CD8-positive, alpha-beta memory T cell (primary cell): Measurements from ENCODE around the gene HLCS. TPM values are rescaled to one million over a fixed set of nuclear protein-coding genes. Genes with fewer than 3 reads are reported as not detected.

ENCODE experiments used
- CTCF ChIA-PET: fragments of 350-600 bp; sonication (Branson Sonifier 250); formaldehyde crosslinking; loops from one replicate; lab custom pipeline; 2021; ENCODE audit warnings: antibody characterized with exemption; lab: Charles Lee
- POLR2A ChIA-PET: fragments of 350-600 bp; sonication (Branson Sonifier 250); formaldehyde crosslinking; loops from one replicate; lab custom pipeline; 2021; ENCODE audit warnings: antibody characterized with exemption; lab: Charles Lee
- DNase-seq, 5 donors: peaks; one replicate each; pipeline versions ENCODE4 v3.0.0 to v3.0.0-alpha.2; 2020 to 2022; ENCODE audit warnings: mixed read lengths in 1 of 5
- H3K27ac ChIP-seq: one replicate; pipeline ENCODE4 v1.7.0; 2013; ENCODE audit warnings: low read depth, mild to moderate bottlenecking, low read length, moderate library complexity
- H3K27me3 ChIP-seq: 2 replicates; pipeline ENCODE4 v1.7.0; 2013; ENCODE audit warnings: low read length, mild to moderate bottlenecking; ENCODE audit not compliant: insufficient read depth, poor library complexity, severe bottlenecking
- H3K36me3 ChIP-seq: 2 replicates; pipeline ENCODE4 v1.7.0; 2013; ENCODE audit warnings: mild to moderate bottlenecking, low read length, moderate library complexity; ENCODE audit not compliant: insufficient read depth
- H3K4me1 ChIP-seq: 2 replicates; pipeline ENCODE4 v1.7.0; 2013; ENCODE audit warnings: mild to moderate bottlenecking, low read length, moderate library complexity; ENCODE audit not compliant: insufficient read depth
- H3K4me3 ChIP-seq: 2 replicates; pipeline ENCODE4 v1.7.0; 2013; ENCODE audit warnings: mild to moderate bottlenecking, low read length
- H3K9me3 ChIP-seq: 2 replicates; pipeline ENCODE4 v1.7.0; 2013; ENCODE audit warnings: mild to moderate bottlenecking, low read length
- H3K27ac Mint-ChIP-seq, 8 donors: one replicate each; pipeline ENCODE4 v1.8.0; 2020 to 2021; ENCODE audit warnings: mixed read lengths in 8 of 8, mild to moderate bottlenecking in 6 of 8, inconsistent platforms in 3 of 8, moderate library complexity in 3 of 8
- H3K27me3 Mint-ChIP-seq, 2 donors: one replicate each; pipeline ENCODE4 v1.8.0; 2020 to 2021; ENCODE audit warnings: mixed read lengths in 2 of 2, mild to moderate bottlenecking in 1 of 2, moderate library complexity in 1 of 2
- H3K36me3 Mint-ChIP-seq, 3 donors: one replicate each; pipeline ENCODE4 v1.8.0; 2020 to 2021; ENCODE audit warnings: mixed read lengths in 3 of 3, inconsistent platforms in 1 of 3, mild to moderate bottlenecking in 1 of 3
- H3K4me1 Mint-ChIP-seq, 3 donors: one replicate each; pipeline ENCODE4 v1.8.0; 2020 to 2021; ENCODE audit warnings: mixed read lengths in 3 of 3, inconsistent platforms in 1 of 3, mild to moderate bottlenecking in 1 of 3
- H3K4me3 Mint-ChIP-seq, 7 donors: one replicate each; pipeline ENCODE4 v1.8.0; 2020 to 2021; ENCODE audit warnings: mixed read lengths in 7 of 7, mild to moderate bottlenecking in 6 of 7, moderate library complexity in 4 of 7, inconsistent platforms in 2 of 7
- H3K9me3 Mint-ChIP-seq, 5 donors: one replicate each; pipeline ENCODE4 v1.8.0; 2020 to 2022; ENCODE audit warnings: mixed read lengths in 5 of 5, mild to moderate bottlenecking in 3 of 5, moderate library complexity in 2 of 5, inconsistent platforms in 1 of 5
- polyA plus RNA-seq: library from polyadenylated mRNA; unstranded; fragments of 300-500 nt; fragmentation: Illumina TruSeq; gene quantifications from one replicate; pipeline ENCODE4 v1.2.3, GENCODE V29; 2021
- total RNA-seq, 2 experiments: library from RNA; stranded (reverse); gene quantifications; one replicate each; pipeline ENCODE4 v1.2.3, GENCODE V29; 2021

Gene HLCS
- total and polyA plus RNA-seq, 3 experiments from 2014 or later: 12.7 to 14.7 (median 13.4) TPM

GRCh38 chr21:36973986-36974850, 7.7 kb upstream of the HLCS start:
- Mint-ChIP-seq H3K27me3 (no peaks in the 10 kb centered on the region), H3K36me3 (no peaks in the 10 kb centered on the region), H3K4me3 (no peak overlapping the region), H3K4me1 (peaks cover 7 to 15% (median 10%) of the 10 kb centered on the region in 3 donors), H3K9me3 (no peaks in the 10 kb centered on the region), H3K27ac (peak overlapping the region in 1 of 8 donors; percentile 48)
- no peaks in the 10 kb centered on the region for H3K4me1 ChIP-seq
- peak overlapping the region; percentile 46 for H3K27ac ChIP-seq
- DNase-seq: no peak
- ChIA-PET CTCF (interaction anchor here (2.5 kb wide), 1 partner anchor 16 kb away, joined by 12 read pairs; no protein-coding TSS in a partner anchor), POLR2A (no interaction called here)
- H3K4me3 ChIP-seq: no peak overlapping the region
- H3K27me3 ChIP-seq: no peaks in the 10 kb centered on the region
- H3K9me3 ChIP-seq: no peaks in the 10 kb centered on the region
- H3K36me3 ChIP-seq: no peaks in the 10 kb centered on the region

GRCh38 chr21:36968976-36969375, 2.5 kb upstream of the HLCS start:
- Histone ChIP-seq H3K4me1 (peaks cover 7% of the 10 kb centered on the region), H3K4me3 (no peak overlapping the region), H3K27ac (no peak overlapping the region), H3K27me3 (no peaks in the 10 kb centered on the region), H3K36me3 (no peaks in the 10 kb centered on the region), H3K9me3 (no peaks in the 10 kb centered on the region)
- H3K4me3 Mint-ChIP-seq: peak overlapping the region in 2 of 7 donors; percentile 19 to 23
- H3K9me3 Mint-ChIP-seq: no peaks in the 10 kb centered on the region
- H3K4me1 Mint-ChIP-seq: peaks cover 13 to 22% (median 22%) of the 10 kb centered on the region in 3 donors
- no peaks in the 10 kb centered on the region for H3K27me3 Mint-ChIP-seq
- H3K27ac Mint-ChIP-seq: peak overlapping the region in 3 of 8 donors; percentile 32 to 76 (median 43)
- DNase-seq: no peak
- CTCF ChIA-PET: interaction anchor here (1.2 kb wide), 1 partner anchor 20 kb away, joined by 3 read pairs; no protein-coding TSS in a partner anchor
- POLR2A ChIA-PET: no interaction called here
- H3K36me3 Mint-ChIP-seq: peaks cover 0 to 2% (median 0%) of the 10 kb centered on the region in 3 donors

GRCh38 chr21:36968414-36968813, 1.9 kb upstream of the HLCS start:
- CTCF ChIA-PET: interaction anchor here (1.2 kb wide), 1 partner anchor 21 kb away, joined by 3 read pairs; no protein-coding TSS in a partner anchor
- no peaks in the 10 kb centered on the region for H3K27me3 ChIP-seq
- H3K36me3 ChIP-seq: no peaks in the 10 kb centered on the region
- POLR2A ChIA-PET: no interaction called here
- H3K4me1 ChIP-seq: peaks cover 7% of the 10 kb centered on the region
- no peak for DNase-seq
- H3K27ac ChIP-seq: no peak overlapping the region
- peaks cover 13 to 22% (median 22%) of the 10 kb centered on the region in 3 donors for H3K4me1 Mint-ChIP-seq
- H3K9me3 Mint-ChIP-seq: no peaks in the 10 kb centered on the region
- H3K4me3 ChIP-seq: no peak overlapping the region
- H3K9me3 ChIP-seq: no peaks in the 10 kb centered on the region
- peak overlapping the region in 5 of 7 donors; percentile 35 to 80 (median 72) for H3K4me3 Mint-ChIP-seq
- H3K27me3 Mint-ChIP-seq: no peaks in the 10 kb centered on the region
- peaks cover 0 to 2% (median 0%) of the 10 kb centered on the region in 3 donors for H3K36me3 Mint-ChIP-seq
- H3K27ac Mint-ChIP-seq: peak overlapping the region in 6 of 8 donors; percentile 8 to 92 (median 66)

- H3K9me3 Mint-ChIP-seq: no peaks in the 10 kb centered on the region
- H3K4me1 ChIP-seq: peaks cover 7% of the 10 kb centered on the region
- no peaks in the 10 kb centered on the region for H3K27me3 Mint-ChIP-seq
- POLR2A ChIA-PET: interaction anchor here (1.3 to 1.6 kb wide), 2 partner anchors 12 to 22 kb away, joined by 4 to 7 read pairs; no protein-coding TSS in a partner anchor
- H3K4me3 ChIP-seq: peak overlapping the region; percentile 63
- peaks cover 13 to 22% (median 22%) of the 10 kb centered on the region in 3 donors for H3K4me1 Mint-ChIP-seq
- H3K36me3 Mint-ChIP-seq: peaks cover 0 to 3% (median under 1%) of the 10 kb centered on the region in 3 donors
- CTCF ChIA-PET: interaction anchor here (0.5 to 2.7 kb wide), 7 partner anchors 10 to 43 kb away, joined by 3 to 24 read pairs (median 4); no protein-coding TSS in a partner anchor
- peak overlapping the region; percentile 63 for H3K27ac ChIP-seq
- H3K36me3 ChIP-seq: no peaks in the 10 kb centered on the region
- no peaks in the 10 kb centered on the region for H3K27me3 ChIP-seq
- H3K27ac Mint-ChIP-seq: peak overlapping the region; percentile 70 to 92 (median 84)
- DNase-seq: no peak
- H3K9me3 ChIP-seq: no peaks in the 10 kb centered on the region
- peak overlapping the region; percentile 72 to 88 (median 79) for H3K4me3 Mint-ChIP-seq
These were observed 626 bp upstream of the HLCS start for GRCh38 chr21:36966821-36967768.

GRCh38 chr21:36965720-36966065, 776 bp downstream of the HLCS start:
- Histone ChIP-seq H3K4me1 (peaks cover 7% of the 10 kb centered on the region), H3K36me3 (no peaks in the 10 kb centered on the region), H3K9me3 (no peaks in the 10 kb centered on the region), H3K27ac (peak overlapping the region; percentile 76), H3K4me3 (peak overlapping the region; percentile 54), H3K27me3 (no peaks in the 10 kb centered on the region)
- peak overlapping the region; percentile 84 to 98 (median 88) for H3K4me3 Mint-ChIP-seq
- peaks cover 3 to 10% (median 7%) of the 10 kb centered on the region in 3 donors for H3K36me3 Mint-ChIP-seq
- H3K4me1 Mint-ChIP-seq: peaks cover 13 to 25% (median 22%) of the 10 kb centered on the region in 3 donors
- no peaks in the 10 kb centered on the region for H3K27me3 Mint-ChIP-seq
- H3K27ac Mint-ChIP-seq: peak overlapping the region; percentile 58 to 95 (median 92)
- H3K9me3 Mint-ChIP-seq: no peaks in the 10 kb centered on the region
- POLR2A ChIA-PET: interaction anchor here (1.0 kb wide), 1 partner anchor 11 kb away, joined by 4 read pairs; no protein-coding TSS in a partner anchor
- DNase-seq: no peak
- CTCF ChIA-PET: interaction anchor here (1.2 to 2.7 kb wide), 6 partner anchors 11 to 44 kb away, joined by 3 to 24 read pairs (median 6); no protein-coding TSS in a partner anchor

GRCh38 chr21:36964827-36965719, 1.4 kb downstream of the HLCS start:
- H3K27me3 ChIP-seq: no peaks in the 10 kb centered on the region
- POLR2A ChIA-PET: interaction anchor here (1.0 kb wide), 1 partner anchor 12 kb away, joined by 4 read pairs; no protein-coding TSS in a partner anchor
- peak overlapping the region; percentile 54 for H3K4me3 ChIP-seq
- peak overlapping the region; percentile 81 to 95 (median 92) for H3K27ac Mint-ChIP-seq
- no peaks in the 10 kb centered on the region for H3K36me3 ChIP-seq
- H3K9me3 Mint-ChIP-seq: no peaks in the 10 kb centered on the region
- CTCF ChIA-PET: interaction anchor here (1.2 to 2.7 kb wide), 7 partner anchors 12 to 45 kb away, joined by 3 to 24 read pairs (median 5); no protein-coding TSS in a partner anchor
- H3K27me3 Mint-ChIP-seq: no peaks in the 10 kb centered on the region
- H3K9me3 ChIP-seq: no peaks in the 10 kb centered on the region
- H3K4me1 Mint-ChIP-seq: peaks cover 13 to 26% (median 22%) of the 10 kb centered on the region in 3 donors
- H3K4me1 ChIP-seq: peaks cover 7% of the 10 kb centered on the region
- peak overlapping the region; percentile 84 to 98 (median 88) for H3K4me3 Mint-ChIP-seq
- H3K36me3 Mint-ChIP-seq: peaks cover 6 to 17% (median 7%) of the 10 kb centered on the region in 3 donors
- no peak for DNase-seq
- peak overlapping the region; percentile 76 for H3K27ac ChIP-seq
